ENCODE results near the gene ZDHHC24. TPM values are rescaled to one million over a fixed set of nuclear protein-coding genes. Genes with fewer than 3 reads are reported as not detected.

Gene ZDHHC24
- total RNA-seq, 2 experiments from 2014 or later = 17.0 to 18.4 TPM

DNA sequence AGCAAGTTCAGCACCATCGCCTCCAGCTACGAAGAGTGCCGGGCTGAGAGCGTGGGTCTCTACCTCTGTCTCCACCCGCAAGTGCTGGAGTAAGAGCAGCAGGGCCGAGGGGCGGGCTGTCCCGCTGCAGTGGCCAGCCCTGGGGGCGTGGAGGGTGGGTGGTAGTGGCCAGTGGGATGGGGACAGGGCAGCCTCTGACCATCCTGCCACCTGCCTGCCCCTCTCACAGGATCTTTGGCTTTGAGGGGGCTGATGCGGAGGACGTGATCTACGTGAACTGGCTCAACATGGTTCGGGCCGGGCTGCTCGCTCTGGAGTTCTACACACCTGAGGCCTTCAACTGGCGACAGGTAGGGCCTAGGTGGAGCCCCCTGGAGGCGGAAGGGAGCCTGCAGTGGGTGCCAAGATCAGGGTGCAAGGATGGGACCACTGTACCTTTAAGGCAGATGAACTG, 50.4 kb downstream of the ZDHHC24 start:
- CTCF ChIA-PET = no interaction called here
- Mint-ChIP-seq H3K27me3 (no peaks in the 10 kb centered on the region), H3K36me3 (ENCODE audit: low read depth) (peaks cover 53% of the 10 kb centered on the region), H3K4me3 (no peak overlapping the region), H3K27ac (no peak overlapping the region), H3K9me3 (no peaks in the 10 kb centered on the region), H3K4me1 (ENCODE audit: low read depth) (no peaks in the 10 kb centered on the region)
- TF ChIP-seq, protein P1, sequence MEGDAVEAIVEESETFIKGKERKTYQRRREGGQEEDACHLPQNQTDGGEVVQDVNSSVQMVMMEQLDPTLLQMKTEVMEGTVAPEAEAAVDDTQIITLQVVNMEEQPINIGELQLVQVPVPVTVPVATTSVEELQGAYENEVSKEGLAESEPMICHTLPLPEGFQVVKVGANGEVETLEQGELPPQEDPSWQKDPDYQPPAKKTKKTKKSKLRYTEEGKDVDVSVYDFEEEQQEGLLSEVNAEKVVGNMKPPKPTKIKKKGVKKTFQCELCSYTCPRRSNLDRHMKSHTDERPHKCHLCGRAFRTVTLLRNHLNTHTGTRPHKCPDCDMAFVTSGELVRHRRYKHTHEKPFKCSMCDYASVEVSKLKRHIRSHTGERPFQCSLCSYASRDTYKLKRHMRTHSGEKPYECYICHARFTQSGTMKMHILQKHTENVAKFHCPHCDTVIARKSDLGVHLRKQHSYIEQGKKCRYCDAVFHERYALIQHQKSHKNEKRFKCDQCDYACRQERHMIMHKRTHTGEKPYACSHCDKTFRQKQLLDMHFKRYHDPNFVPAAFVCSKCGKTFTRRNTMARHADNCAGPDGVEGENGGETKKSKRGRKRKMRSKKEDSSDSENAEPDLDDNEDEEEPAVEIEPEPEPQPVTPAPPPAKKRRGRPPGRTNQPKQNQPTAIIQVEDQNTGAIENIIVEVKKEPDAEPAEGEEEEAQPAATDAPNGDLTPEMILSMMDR (IDR thresholded peaks at IDR 0.05) = no peak
- POLR2A ChIA-PET = no interaction called here
- no peaks in the 10 kb centered on the region for H3K27me3 ChIP-seq (ENCODE audit: control insufficient read depth in 1 of 2, insufficient read depth in 2 of 2, low read length in 2 of 2)
- H3K36me3 ChIP-seq (ENCODE audit: insufficient read depth, low read length) = peaks cover 51% of the 10 kb centered on the region
- no peak overlapping the region for H3K4me3 ChIP-seq (ENCODE audit: low read length)
- intact Hi-C loops (cut with DNase I, micrococcal nuclease) = no loop called here
- H3K27ac ChIP-seq (ENCODE audit: low read depth in 1 of 2, low read length in 2 of 2) = no peak overlapping the region
- no peaks in the 10 kb centered on the region for H3K9me3 ChIP-seq (ENCODE audit: control insufficient read depth in 1 of 2, insufficient read depth in 1 of 2, low read length in 2 of 2)
- DNase-seq (no peak), ATAC-seq (ENCODE audit: poor library complexity) (no peak)
- H3K4me1 ChIP-seq (ENCODE audit: insufficient read depth, low read length) = no peaks in the 10 kb centered on the region

DNA sequence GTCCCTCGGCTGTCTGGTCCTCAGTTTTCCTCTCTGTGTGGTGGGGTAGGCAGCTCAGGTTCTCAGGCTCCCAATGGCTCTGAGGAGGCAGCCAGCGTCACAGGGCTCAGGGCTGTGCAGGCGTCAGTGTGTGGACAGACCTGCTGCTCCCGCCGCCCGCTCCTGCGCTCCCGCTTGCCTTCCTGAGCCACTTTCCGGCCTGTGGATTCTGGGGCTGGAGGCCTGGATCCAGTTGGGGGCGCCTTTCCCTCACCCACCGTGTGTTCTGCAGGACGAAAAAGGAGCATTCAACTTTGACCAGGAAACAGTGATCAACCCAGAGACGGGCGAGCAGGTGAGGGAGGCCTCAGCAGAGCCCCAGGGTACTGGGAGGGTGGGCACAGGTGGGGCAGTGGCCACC, 50.9 kb downstream of the ZDHHC24 start:
- H3K27ac ChIP-seq (ENCODE audit: low read depth in 1 of 2, low read length in 2 of 2) = no peak overlapping the region
- no peak overlapping the region for H3K4me3 Mint-ChIP-seq
- TF ChIP-seq, protein P1 (IDR thresholded peaks at IDR 0.05) = no peak
- H3K9me3 ChIP-seq (ENCODE audit: control insufficient read depth in 1 of 2, insufficient read depth in 1 of 2, low read length in 2 of 2) = no peaks in the 10 kb centered on the region
- ATAC-seq (ENCODE audit: poor library complexity) (no peak), DNase-seq (peak in 1 of 14 experiments; percentile 12)
- no peak overlapping the region for H3K27ac Mint-ChIP-seq
- no peaks in the 10 kb centered on the region for H3K9me3 Mint-ChIP-seq
- H3K36me3 ChIP-seq (ENCODE audit: insufficient read depth, low read length) = peaks cover 50% of the 10 kb centered on the region
- POLR2A ChIA-PET = no interaction called here
- intact Hi-C loops (cut with DNase I, micrococcal nuclease) = no loop called here
- H3K36me3 Mint-ChIP-seq (ENCODE audit: low read depth) = peaks cover 56% of the 10 kb centered on the region
- CTCF ChIA-PET = no interaction called here
- no peaks in the 10 kb centered on the region for H3K27me3 ChIP-seq (ENCODE audit: control insufficient read depth in 1 of 2, insufficient read depth in 2 of 2, low read length in 2 of 2)
- no peaks in the 10 kb centered on the region for H3K27me3 Mint-ChIP-seq
- no peaks in the 10 kb centered on the region for H3K4me1 ChIP-seq (ENCODE audit: insufficient read depth, low read length)
- H3K4me1 Mint-ChIP-seq (ENCODE audit: low read depth) = no peaks in the 10 kb centered on the region
- H3K4me3 ChIP-seq (ENCODE audit: low read length) = no peak overlapping the region

GRCh38 chr11:66494458-66494857, 51.4 kb downstream of the ZDHHC24 start:
- Mint-ChIP-seq H3K36me3 (ENCODE audit: low read depth) (peaks cover 56% of the 10 kb centered on the region), H3K27me3 (no peaks in the 10 kb centered on the region), H3K4me3 (no peak overlapping the region), H3K9me3 (no peaks in the 10 kb centered on the region), H3K27ac (no peak overlapping the region), H3K4me1 (ENCODE audit: low read depth) (no peaks in the 10 kb centered on the region)
- Histone ChIP-seq H3K27me3 (ENCODE audit: control insufficient read depth in 1 of 2, insufficient read depth in 2 of 2, low read length in 2 of 2) (no peaks in the 10 kb centered on the region), H3K27ac (ENCODE audit: low read depth in 1 of 2, low read length in 2 of 2) (no peak overlapping the region), H3K9me3 (ENCODE audit: control insufficient read depth in 1 of 2, insufficient read depth in 1 of 2, low read length in 2 of 2) (no peaks in the 10 kb centered on the region), H3K36me3 (ENCODE audit: insufficient read depth, low read length) (peaks cover 50% of the 10 kb centered on the region), H3K4me3 (ENCODE audit: low read length) (no peak overlapping the region), H3K4me1 (ENCODE audit: insufficient read depth, low read length) (no peaks in the 10 kb centered on the region)
- ATAC-seq (ENCODE audit: poor library complexity) (no peak), DNase-seq (no peak)
- TF ChIP-seq, protein P1 (IDR thresholded peaks at IDR 0.05) = no peak
- intact Hi-C loops (cut with DNase I, micrococcal nuclease) = no loop called here
- ChIA-PET POLR2A (no interaction called here), CTCF (no interaction called here)

Data from CD4-positive, alpha-beta T cell (primary cell).